DND-41 (cell line): Measurements from ENCODE around the gene AEN.

Source experiments
- EZH2 ChIP-seq: IDR thresholded peaks from 3 replicates; pipeline ENCODE4 v1.6.1; 2012; ENCODE audit warnings: borderline replicate concordance, low read depth, mild to moderate bottlenecking, moderate library complexity, low read length, inconsistent platforms; ENCODE audit not compliant: severe bottlenecking
- TF ChIP-seq, protein P1 (sequence below): IDR thresholded peaks from 2 replicates; pipeline ENCODE4 v1.5.1; 2012; ENCODE audit warnings: borderline replicate concordance, low read length, moderate library complexity, mild to moderate bottlenecking; ENCODE audit not compliant: poor library complexity, severe bottlenecking; ENCODE audit errors: extremely low read depth

DNA sequence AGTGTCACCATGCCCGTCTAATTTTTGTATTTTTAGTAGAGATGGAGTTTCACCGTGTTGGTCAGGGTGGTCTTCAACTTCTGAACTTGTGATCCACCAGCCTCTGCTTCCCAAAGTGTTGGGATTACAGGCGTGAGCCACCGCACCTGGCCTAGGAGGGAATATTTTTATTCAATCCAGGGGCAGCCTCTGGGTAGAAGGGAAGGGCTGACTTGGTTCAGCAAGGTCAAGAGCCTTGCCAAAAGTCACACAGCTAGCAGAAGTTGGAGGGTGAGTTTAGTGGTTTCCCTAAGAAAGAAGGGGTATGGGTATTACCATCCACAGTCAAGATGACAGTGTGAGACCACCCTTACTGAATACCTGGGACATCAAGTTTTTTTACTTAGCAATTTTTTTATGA, 4.9 kb upstream of the AEN start:
- TF ChIP-seq, protein P1, sequence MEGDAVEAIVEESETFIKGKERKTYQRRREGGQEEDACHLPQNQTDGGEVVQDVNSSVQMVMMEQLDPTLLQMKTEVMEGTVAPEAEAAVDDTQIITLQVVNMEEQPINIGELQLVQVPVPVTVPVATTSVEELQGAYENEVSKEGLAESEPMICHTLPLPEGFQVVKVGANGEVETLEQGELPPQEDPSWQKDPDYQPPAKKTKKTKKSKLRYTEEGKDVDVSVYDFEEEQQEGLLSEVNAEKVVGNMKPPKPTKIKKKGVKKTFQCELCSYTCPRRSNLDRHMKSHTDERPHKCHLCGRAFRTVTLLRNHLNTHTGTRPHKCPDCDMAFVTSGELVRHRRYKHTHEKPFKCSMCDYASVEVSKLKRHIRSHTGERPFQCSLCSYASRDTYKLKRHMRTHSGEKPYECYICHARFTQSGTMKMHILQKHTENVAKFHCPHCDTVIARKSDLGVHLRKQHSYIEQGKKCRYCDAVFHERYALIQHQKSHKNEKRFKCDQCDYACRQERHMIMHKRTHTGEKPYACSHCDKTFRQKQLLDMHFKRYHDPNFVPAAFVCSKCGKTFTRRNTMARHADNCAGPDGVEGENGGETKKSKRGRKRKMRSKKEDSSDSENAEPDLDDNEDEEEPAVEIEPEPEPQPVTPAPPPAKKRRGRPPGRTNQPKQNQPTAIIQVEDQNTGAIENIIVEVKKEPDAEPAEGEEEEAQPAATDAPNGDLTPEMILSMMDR = no peak
- no peak for TF ChIP-seq EZH2
